GM19240 (cell line): ENCODE results near the gene ANGEL2.
"Not testable (repeated sequence)": the region's sequence is repeated elsewhere in the genome, so short reads cannot be mapped to it uniquely, and the experiment has no call there.

Experiments used
- DNase-seq: peaks from one replicate; pipeline ENCODE4 v3.0.0; 2011; ENCODE audit warnings: low spot score; ENCODE audit not compliant: insufficient read length

The ANGEL2 gene

DNA sequence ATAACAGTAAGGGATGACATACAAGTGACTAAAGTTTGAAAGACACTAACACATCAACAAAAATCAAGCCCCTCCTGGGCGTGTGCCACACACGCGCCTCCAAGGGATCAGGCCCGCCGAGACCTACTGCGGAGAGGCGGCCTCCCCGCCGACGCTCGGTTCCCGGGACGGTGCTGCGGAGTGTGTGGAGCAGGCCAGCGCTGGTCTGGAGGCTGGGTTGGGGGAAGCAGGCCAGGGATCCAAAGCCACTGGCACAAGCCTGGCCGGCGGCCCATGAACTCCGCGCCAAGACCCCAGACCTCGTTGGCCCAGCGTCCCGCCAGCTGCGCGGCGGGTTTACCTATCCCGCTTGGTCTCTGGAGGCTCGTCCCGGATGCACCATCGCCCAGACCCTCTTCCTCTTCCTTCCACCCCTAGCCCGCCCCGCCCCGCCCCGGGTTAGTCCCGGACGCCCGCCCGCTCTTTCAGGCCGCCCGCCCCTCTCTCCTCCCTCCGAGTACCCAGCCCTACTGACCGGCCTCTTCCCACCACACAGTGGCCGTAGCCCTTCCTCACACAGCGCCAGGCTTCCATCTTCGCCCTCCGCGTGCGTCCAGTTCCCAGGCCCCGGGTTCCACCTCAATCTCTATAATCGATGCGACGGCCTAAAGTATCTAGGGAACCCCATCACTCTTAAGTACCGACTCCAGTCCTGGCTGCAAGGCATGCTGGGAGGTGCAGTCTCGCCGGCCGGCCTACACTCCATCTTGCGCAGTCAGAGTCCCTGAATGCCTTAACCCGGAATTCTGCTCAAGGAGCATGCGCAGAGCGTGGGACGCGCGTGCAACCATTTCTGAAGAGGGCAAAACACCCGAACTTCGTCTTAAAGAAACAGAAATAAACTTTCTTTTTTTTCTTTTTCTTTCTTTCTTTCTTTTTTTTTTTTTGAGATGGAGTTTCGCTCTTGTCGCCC lies at the start of gene ANGEL2:
Gene ANGEL2, minus strand, starts transcription at position 769 of the 952 bp plus-strand sequence. Its CDS starts 196 bp downstream, at position 573.
- peak; percentile 81 for DNase-seq

- DNase-seq: no peak
These were observed 45.6 kb upstream of the ANGEL2 start for GRCh38 chr1:213061263-213061662.

- no peak for DNase-seq
These were observed 45.2 kb upstream of the ANGEL2 start for GRCh38 chr1:213060836-213061235.

GRCh38 chr1:213057264-213058059 lies 41.8 kb upstream of the ANGEL2 start:
- DNase-seq: no peak

- DNase-seq: no peak
These were observed 40.1 kb upstream of the ANGEL2 start for GRCh38 chr1:213055767-213056166.

GRCh38 chr1:213054733-213055591 lies 39.3 kb upstream of the ANGEL2 start:
- no peak for DNase-seq

DNA sequence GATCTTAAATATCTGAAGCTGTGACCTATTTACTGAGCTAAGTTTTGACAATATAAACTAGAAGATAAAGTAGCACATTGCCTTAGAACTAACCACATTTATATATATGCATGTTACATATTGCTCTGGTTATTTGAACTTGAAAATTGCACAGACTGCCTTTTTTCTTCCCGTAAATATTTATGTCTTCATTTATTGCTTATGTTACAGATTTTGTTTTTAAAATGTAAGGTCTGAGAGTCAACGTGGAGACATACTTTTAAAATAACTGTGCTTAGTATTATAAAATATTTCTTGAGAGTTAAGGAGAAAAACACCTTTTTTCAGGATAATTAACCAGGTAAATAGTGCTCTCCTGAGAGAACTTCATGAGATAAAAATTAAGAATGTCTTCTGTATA lies 38.5 kb upstream of the ANGEL2 start:
- no peak for DNase-seq

DNA sequence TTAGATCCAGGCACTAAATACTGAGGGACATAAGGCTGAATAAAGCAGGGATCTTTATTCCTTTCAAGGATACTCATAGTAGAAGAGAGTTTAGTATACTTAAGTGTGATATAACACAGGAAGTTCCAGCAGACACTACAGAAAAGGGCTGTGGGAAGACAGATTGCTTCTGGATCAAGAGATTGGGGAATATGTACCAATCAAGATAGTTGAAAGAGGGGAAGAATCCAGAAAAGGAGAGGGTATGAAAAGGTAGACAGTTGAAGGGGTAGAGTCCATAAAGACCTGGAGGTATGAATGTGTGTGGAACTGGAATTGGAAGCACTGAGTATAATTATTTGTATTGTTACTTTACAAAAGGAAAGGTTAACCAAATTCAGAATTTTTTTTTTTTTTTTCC lies 37.8 kb upstream of the ANGEL2 start:
- DNase-seq: no peak

DNA sequence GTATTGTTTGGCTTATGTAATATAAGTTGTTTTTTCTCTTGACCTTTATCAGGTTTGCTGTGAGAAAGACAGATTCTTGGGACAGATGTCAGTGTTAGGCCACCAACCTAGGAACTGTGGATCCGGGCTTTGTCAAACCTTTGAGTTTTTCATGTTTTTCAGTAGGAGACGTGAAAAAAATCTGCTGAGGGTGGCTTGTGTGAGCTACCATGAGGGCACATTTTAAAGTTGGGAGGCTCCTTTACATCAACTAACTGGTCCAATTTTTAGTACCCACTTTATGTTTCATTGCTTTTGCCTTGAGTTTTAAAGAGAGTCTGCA lies 36.2 kb upstream of the ANGEL2 start:
- no peak for DNase-seq

- peak; percentile 69 for DNase-seq
These were observed 35.6 kb upstream of the ANGEL2 start, which contains the start of gene RPS6KC1 for GRCh38 chr1:213051127-213051880. Gene RPS6KC1 (plus strand): TSS chr1:213051241. CDS start chr1:213051405, 164 bp downstream.

- no peak for DNase-seq
These were observed 35.1 kb upstream of the ANGEL2 start for GRCh38 chr1:213050745-213051126.

DNA sequence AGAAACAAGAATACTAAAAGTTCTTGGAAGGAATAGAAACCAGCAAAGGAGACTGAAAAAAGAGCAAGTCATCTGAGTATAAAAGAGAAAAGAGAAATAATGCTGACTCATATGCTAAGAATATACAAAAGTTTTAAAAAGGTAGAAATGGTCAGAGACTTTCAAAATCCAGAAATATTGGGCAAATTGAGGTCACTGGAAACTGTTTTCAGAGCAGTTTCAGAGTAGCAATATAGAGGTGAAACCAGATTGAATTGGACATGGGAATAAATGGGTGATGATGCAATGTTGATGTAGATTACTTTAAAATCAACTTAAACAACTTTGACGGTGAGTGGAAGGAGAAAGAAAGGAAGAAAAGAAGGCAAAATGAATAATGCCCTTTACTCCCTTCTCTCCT lies 33.6 kb upstream of the ANGEL2 start:
- no peak for DNase-seq

DNA sequence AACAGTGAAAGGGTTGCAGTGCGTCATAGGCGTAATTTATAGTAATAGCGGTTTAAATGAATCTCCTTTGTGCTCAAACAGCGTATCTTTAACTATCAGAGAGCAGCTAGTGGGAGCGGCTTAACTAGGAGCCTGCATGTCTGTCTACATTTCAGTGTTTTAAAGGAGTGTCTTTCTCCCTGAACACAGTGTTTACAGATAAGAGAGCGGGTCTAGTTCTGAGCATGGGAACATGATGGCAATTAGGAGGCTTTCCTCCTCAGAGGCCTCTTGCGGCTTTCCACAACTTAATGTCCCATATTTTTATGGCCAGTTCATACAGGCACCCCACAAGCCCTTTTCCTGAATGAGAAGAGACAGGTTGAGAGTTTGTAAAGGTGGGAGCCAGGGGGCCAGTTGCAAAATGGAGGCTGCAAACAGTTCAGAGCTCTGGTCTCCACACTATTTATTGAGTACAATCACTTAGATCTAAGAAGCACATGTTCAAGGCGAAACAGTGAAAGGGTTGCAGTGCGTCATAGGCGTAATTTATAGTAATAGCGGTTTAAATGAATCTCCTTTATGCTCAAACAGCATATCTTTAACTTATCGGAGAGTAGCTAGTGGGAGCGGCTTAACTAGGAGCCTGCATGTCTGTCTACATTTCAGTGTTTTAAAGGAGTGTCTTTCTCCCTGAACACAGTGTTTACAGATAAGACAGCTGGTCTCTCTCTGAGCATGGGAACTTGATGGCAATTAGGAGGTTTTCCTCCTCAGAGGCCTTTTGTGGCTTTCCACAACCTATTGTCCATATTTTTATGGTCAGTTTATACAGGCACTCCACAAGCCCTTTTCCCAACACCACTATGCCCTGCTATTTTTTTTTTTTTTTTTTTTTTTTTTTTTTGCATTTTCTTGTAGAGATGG lies 29.9 kb upstream of the ANGEL2 start:
- DNase-seq: not testable (repeated sequence)

- no peak for DNase-seq
These were observed 25.8 kb upstream of the ANGEL2 start for GRCh38 chr1:213041443-213041842.

DNA sequence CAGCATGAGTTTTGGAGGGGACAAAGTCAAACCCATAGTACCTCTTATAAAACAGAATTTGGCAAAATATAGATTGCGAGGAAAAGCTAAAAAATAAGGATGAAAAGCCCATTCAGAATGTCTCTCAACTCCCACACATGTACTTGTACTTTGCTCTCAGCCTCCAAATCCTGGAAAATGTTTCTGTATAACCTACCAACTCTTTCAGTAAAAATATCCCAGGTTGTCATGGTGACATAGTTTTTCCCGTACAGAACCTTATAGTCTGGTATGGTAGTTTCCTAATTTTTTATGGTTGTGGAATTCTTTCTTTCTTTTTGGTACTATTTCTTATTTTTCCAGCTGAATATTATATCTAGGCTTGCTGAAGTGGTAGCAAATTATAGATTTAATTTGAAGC lies 19.9 kb upstream of the ANGEL2 start:
- no peak for DNase-seq

- DNase-seq: no peak
These were observed 19.0 kb upstream of the ANGEL2 start for GRCh38 chr1:213034713-213035112.

GRCh38 chr1:213032651-213033050 lies 17.0 kb upstream of the ANGEL2 start:
- no peak for DNase-seq

GRCh38 chr1:213027024-213027423 lies 11.4 kb upstream of the ANGEL2 start:
- DNase-seq: not testable (repeated sequence)

GRCh38 chr1:213020016-213020415 lies 4.3 kb upstream of the ANGEL2 start:
- DNase-seq: no peak

DNA sequence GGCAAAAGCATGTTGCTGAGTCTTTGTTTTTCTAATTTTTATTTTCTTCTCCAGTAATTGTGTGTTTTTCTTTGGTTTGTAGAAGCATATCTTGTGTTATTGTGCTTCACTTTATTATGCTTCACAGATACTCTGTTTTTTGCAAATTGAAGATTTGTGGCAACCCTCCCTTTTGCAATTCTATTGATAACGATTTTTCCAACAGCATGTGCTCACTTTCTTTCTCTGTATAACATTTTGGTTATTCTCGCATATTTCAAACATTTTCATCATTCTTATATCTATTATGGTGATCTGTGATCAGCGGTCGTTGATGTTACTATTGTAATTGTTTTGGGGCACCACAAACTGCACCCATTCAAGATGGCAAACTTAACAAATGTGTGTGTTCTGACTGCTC lies 3.8 kb upstream of the ANGEL2 start:
- no peak for DNase-seq
